Testis (tissue), 2 donors: ENCODE data around the gene BOLA3.

Source experiments
- POLR2A ChIP-seq: fragments of 450-650 bp; IDR thresholded peaks from one replicate; pipeline ENCODE4 v1.6.1; 2017; ENCODE audit warnings: antibody characterized with exemption, mild to moderate bottlenecking, moderate library complexity
- TF ChIP-seq, protein P1 (sequence below), 3 experiments: fragments of 450-650 bp in 2 of 3; fragments of 200-600 bp in 1 of 3; sonication (generic) in 1 of 3; IDR thresholded peaks; one replicate each; pipeline ENCODE4 v1.5.1; 2016 to 2019; ENCODE audit warnings: antibody characterized with exemption in 3 of 3, mild to moderate bottlenecking in 2 of 3, moderate library complexity in 1 of 3

DNA sequence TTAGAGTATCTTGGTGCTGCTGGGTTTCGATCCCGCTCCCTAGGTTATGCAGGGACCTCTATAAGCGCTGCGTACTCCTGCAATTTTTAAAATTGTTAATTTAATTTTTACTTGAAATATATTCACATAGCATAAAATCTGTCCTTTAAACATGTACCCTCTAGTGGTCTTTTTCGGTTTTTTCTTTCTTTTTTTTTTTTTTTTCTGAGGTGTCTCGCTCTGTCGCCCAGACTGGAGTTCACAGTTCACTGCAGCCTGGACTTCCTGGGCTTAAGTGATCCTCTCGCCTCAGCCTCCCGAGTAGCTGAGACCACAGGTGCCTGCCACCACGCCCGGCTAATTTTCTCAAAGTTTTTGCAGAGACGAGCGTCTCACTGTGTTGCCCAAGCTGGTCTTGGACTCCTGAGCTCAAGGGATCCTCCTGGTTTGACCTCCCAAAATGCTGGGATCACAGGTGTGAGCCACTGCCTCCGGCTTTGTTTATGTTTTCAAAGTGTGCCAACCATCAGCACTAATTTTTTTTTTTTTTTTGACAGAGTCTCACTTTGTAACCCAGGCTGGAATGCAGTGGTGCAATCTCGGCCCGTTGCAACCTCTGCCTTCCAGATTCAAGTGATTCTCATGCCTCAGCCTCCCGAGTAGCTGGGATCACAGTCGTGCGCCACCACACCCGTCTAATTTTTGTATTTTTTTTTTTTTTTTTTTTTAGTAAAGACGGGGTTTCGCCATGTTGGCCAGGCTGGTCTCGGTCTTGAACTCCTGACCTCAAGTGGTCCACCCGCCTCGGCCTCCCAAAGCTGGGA is 31.6 kb upstream of the BOLA3 start:
- peak; percentile 1 for TF ChIP-seq POLR2A
- TF ChIP-seq, protein P1, sequence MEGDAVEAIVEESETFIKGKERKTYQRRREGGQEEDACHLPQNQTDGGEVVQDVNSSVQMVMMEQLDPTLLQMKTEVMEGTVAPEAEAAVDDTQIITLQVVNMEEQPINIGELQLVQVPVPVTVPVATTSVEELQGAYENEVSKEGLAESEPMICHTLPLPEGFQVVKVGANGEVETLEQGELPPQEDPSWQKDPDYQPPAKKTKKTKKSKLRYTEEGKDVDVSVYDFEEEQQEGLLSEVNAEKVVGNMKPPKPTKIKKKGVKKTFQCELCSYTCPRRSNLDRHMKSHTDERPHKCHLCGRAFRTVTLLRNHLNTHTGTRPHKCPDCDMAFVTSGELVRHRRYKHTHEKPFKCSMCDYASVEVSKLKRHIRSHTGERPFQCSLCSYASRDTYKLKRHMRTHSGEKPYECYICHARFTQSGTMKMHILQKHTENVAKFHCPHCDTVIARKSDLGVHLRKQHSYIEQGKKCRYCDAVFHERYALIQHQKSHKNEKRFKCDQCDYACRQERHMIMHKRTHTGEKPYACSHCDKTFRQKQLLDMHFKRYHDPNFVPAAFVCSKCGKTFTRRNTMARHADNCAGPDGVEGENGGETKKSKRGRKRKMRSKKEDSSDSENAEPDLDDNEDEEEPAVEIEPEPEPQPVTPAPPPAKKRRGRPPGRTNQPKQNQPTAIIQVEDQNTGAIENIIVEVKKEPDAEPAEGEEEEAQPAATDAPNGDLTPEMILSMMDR (IDR thresholded peaks at IDR 0.05) = peak in 2 of 3 experiments; percentile 25 to 33
